ENCODE data around the gene NPSR1. TPM values are rescaled to one million over a fixed set of nuclear protein-coding genes. Genes with fewer than 3 reads are reported as not detected.
"Not testable (repeated sequence)": the region's sequence is repeated elsewhere in the genome, so short reads cannot be mapped to it uniquely, and the experiment has no call there.

Gene NPSR1
- total RNA-seq, 1 donor from 2014 or later, result not detected

GRCh38 chr7:34776748-34777358, 118.8 kb downstream of the NPSR1 start:
- Mint-ChIP-seq H3K4me3 (ENCODE audit: low read depth) (no peak overlapping the region), H3K27me3 (no peaks in the 10 kb centered on the region), H3K4me1 (ENCODE audit: low read depth) (no peaks in the 10 kb centered on the region), H3K27ac (no peak overlapping the region), H3K9me3 (ENCODE audit: low read depth) (peaks cover 4% of the 10 kb centered on the region), H3K36me3 (ENCODE audit: insufficient read depth) (no peaks in the 10 kb centered on the region)
- DNase-seq (ENCODE audit: low spot score, unreplicated experiment), result no peak
- no peak for TF ChIP-seq CTCF (IDR thresholded peaks at IDR 0.05; ENCODE audit: unreplicated experiment)

- H3K27ac Mint-ChIP-seq, result no peak overlapping the region
- H3K4me1 Mint-ChIP-seq (ENCODE audit: low read depth), result no peaks in the 10 kb centered on the region
- no peak for DNase-seq (ENCODE audit: low spot score, unreplicated experiment)
- no peaks in the 10 kb centered on the region for H3K27me3 Mint-ChIP-seq
- H3K9me3 Mint-ChIP-seq (ENCODE audit: low read depth), result peaks cover 18% of the 10 kb centered on the region
- no peak for TF ChIP-seq CTCF (IDR thresholded peaks at IDR 0.05; ENCODE audit: unreplicated experiment)
- no peak overlapping the region for H3K4me3 Mint-ChIP-seq (ENCODE audit: low read depth)
- peaks cover 2% of the 10 kb centered on the region for H3K36me3 Mint-ChIP-seq (ENCODE audit: insufficient read depth)
Observed at GRCh38 chr7:34780546-34780945, 122.5 kb downstream of the NPSR1 start.

- peaks cover 2% of the 10 kb centered on the region for H3K36me3 Mint-ChIP-seq (ENCODE audit: insufficient read depth)
- H3K4me3 Mint-ChIP-seq (ENCODE audit: low read depth), result no peak overlapping the region
- no peak for DNase-seq (ENCODE audit: low spot score, unreplicated experiment)
- H3K4me1 Mint-ChIP-seq (ENCODE audit: low read depth), result no peaks in the 10 kb centered on the region
- H3K27ac Mint-ChIP-seq, result no peak overlapping the region
- peaks cover 17% of the 10 kb centered on the region for H3K9me3 Mint-ChIP-seq (ENCODE audit: low read depth)
- H3K27me3 Mint-ChIP-seq, result no peaks in the 10 kb centered on the region
- TF ChIP-seq CTCF (IDR thresholded peaks at IDR 0.05; ENCODE audit: unreplicated experiment), result no peak
Observed at GRCh38 chr7:34787586-34787985, 129.6 kb downstream of the NPSR1 start.

- Mint-ChIP-seq H3K27ac (no peak overlapping the region), H3K4me1 (ENCODE audit: low read depth) (no peaks in the 10 kb centered on the region), H3K36me3 (ENCODE audit: insufficient read depth) (no peaks in the 10 kb centered on the region), H3K27me3 (no peaks in the 10 kb centered on the region), H3K4me3 (ENCODE audit: low read depth) (no peak overlapping the region), H3K9me3 (ENCODE audit: low read depth) (peaks cover 3% of the 10 kb centered on the region)
- no peak for DNase-seq (ENCODE audit: low spot score, unreplicated experiment)
- TF ChIP-seq CTCF (IDR thresholded peaks at IDR 0.05; ENCODE audit: unreplicated experiment), result no peak
Observed at GRCh38 chr7:34806831-34807230, 148.8 kb downstream of the NPSR1 start.

GRCh38 chr7:34807548-34808340, 149.7 kb downstream of the NPSR1 start:
- TF ChIP-seq CTCF (IDR thresholded peaks at IDR 0.05; ENCODE audit: unreplicated experiment), result no peak
- H3K27ac Mint-ChIP-seq, result no peak overlapping the region
- no peak for DNase-seq (ENCODE audit: low spot score, unreplicated experiment)
- H3K9me3 Mint-ChIP-seq (ENCODE audit: low read depth), result peaks cover 3% of the 10 kb centered on the region
- no peaks in the 10 kb centered on the region for H3K36me3 Mint-ChIP-seq (ENCODE audit: insufficient read depth)
- no peaks in the 10 kb centered on the region for H3K27me3 Mint-ChIP-seq
- H3K4me1 Mint-ChIP-seq (ENCODE audit: low read depth), result peaks cover 2% of the 10 kb centered on the region
- no peak overlapping the region for H3K4me3 Mint-ChIP-seq (ENCODE audit: low read depth)

- H3K4me1 Mint-ChIP-seq (ENCODE audit: low read depth); H3K36me3 Mint-ChIP-seq (ENCODE audit: insufficient read depth); H3K4me3 Mint-ChIP-seq (ENCODE audit: low read depth); H3K27me3 Mint-ChIP-seq; DNase-seq (ENCODE audit: low spot score, unreplicated experiment); H3K9me3 Mint-ChIP-seq (ENCODE audit: low read depth); H3K27ac Mint-ChIP-seq: not testable (repeated sequence)
Observed at GRCh38 chr7:34814203-34814842, 156.3 kb downstream of the NPSR1 start.
